HL-60 (cell line): ENCODE measurements around the gene IKBKE.

Experiments used
- GABPA ChIP-seq: IDR thresholded peaks from 2 replicates; pipeline ENCODE4 v1.6.1; 2012; ENCODE audit warnings: low read depth
- POLR2AphosphoS5 ChIP-seq: IDR thresholded peaks from 2 replicates; pipeline ENCODE4 v1.6.1; 2012; ENCODE audit warnings: low read depth
- SPI1 ChIP-seq: IDR thresholded peaks from 2 replicates; pipeline ENCODE4 v1.6.1; 2012; ENCODE audit warnings: low read depth, mild to moderate bottlenecking, borderline replicate concordance
- TF ChIP-seq, protein P1 (sequence below): IDR thresholded peaks from one replicate; pipeline ENCODE4 v1.5.1; 2011; ENCODE audit warnings: low read length, control low read depth, inconsistent platforms; ENCODE audit not compliant: insufficient read depth
- TF ChIP-seq, protein P2 (sequence below): IDR thresholded peaks from 2 replicates; pipeline ENCODE4 v1.6.1; 2012; ENCODE audit warnings: low read depth; ENCODE audit not compliant: insufficient replicate concordance

DNA sequence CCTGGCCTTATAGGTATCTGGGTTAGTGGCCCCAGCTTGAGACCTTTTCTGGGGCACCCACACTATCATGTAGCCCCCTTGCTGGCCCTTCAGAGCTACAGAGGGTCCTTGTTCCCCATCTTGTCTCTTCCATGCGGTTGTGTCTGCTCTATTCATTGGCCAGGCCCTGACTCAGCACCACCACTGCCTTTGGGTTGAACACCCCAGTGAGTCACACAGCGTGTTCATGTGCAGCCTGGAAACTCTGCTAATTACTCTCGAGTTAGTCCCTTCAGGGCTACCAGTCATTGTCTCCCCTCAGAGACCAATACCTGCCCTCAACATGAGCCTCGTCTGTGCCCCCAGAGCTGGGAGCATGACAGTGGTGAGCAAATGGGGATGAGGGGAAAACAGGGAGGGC, 28.2 kb upstream of the IKBKE start:
- TF ChIP-seq, protein P1, sequence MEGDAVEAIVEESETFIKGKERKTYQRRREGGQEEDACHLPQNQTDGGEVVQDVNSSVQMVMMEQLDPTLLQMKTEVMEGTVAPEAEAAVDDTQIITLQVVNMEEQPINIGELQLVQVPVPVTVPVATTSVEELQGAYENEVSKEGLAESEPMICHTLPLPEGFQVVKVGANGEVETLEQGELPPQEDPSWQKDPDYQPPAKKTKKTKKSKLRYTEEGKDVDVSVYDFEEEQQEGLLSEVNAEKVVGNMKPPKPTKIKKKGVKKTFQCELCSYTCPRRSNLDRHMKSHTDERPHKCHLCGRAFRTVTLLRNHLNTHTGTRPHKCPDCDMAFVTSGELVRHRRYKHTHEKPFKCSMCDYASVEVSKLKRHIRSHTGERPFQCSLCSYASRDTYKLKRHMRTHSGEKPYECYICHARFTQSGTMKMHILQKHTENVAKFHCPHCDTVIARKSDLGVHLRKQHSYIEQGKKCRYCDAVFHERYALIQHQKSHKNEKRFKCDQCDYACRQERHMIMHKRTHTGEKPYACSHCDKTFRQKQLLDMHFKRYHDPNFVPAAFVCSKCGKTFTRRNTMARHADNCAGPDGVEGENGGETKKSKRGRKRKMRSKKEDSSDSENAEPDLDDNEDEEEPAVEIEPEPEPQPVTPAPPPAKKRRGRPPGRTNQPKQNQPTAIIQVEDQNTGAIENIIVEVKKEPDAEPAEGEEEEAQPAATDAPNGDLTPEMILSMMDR, result no peak
- no peak for TF ChIP-seq POLR2AphosphoS5
- no peak for TF ChIP-seq SPI1
- TF ChIP-seq, protein P2, sequence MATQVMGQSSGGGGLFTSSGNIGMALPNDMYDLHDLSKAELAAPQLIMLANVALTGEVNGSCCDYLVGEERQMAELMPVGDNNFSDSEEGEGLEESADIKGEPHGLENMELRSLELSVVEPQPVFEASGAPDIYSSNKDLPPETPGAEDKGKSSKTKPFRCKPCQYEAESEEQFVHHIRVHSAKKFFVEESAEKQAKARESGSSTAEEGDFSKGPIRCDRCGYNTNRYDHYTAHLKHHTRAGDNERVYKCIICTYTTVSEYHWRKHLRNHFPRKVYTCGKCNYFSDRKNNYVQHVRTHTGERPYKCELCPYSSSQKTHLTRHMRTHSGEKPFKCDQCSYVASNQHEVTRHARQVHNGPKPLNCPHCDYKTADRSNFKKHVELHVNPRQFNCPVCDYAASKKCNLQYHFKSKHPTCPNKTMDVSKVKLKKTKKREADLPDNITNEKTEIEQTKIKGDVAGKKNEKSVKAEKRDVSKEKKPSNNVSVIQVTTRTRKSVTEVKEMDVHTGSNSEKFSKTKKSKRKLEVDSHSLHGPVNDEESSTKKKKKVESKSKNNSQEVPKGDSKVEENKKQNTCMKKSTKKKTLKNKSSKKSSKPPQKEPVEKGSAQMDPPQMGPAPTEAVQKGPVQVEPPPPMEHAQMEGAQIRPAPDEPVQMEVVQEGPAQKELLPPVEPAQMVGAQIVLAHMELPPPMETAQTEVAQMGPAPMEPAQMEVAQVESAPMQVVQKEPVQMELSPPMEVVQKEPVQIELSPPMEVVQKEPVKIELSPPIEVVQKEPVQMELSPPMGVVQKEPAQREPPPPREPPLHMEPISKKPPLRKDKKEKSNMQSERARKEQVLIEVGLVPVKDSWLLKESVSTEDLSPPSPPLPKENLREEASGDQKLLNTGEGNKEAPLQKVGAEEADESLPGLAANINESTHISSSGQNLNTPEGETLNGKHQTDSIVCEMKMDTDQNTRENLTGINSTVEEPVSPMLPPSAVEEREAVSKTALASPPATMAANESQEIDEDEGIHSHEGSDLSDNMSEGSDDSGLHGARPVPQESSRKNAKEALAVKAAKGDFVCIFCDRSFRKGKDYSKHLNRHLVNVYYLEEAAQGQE, result no peak
- TF ChIP-seq GABPA, result no peak
